Neural crest cell (in vitro differentiated cells): ENCODE results near the gene TAS2R3. TPM values are rescaled to one million over a fixed set of nuclear protein-coding genes. Genes with fewer than 3 reads are reported as not detected.

Experiments used
- DNase-seq: peaks from one replicate; pipeline ENCODE4 v3.0.0; 2021; ENCODE audit warnings: low read depth, mixed read lengths, low spot score
- H3K27ac Mint-ChIP-seq: one replicate; pipeline ENCODE4 v1.8.0; 2021; ENCODE audit warnings: mild to moderate bottlenecking, mixed read lengths; ENCODE audit not compliant: unreplicated experiment
- H3K27me3 Mint-ChIP-seq: 2 replicates; pipeline ENCODE4 v1.8.0; 2021; ENCODE audit warnings: low read depth, mild to moderate bottlenecking, mixed read lengths
- H3K36me3 Mint-ChIP-seq: 2 replicates; pipeline ENCODE4 v1.8.0; 2021; ENCODE audit warnings: low read depth, mild to moderate bottlenecking, mixed read lengths
- H3K4me1 Mint-ChIP-seq: 2 replicates; pipeline ENCODE4 v1.8.0; 2021; ENCODE audit warnings: mixed read lengths
- H3K4me3 Mint-ChIP-seq: one replicate; pipeline ENCODE4 v1.8.0; 2021; ENCODE audit warnings: mild to moderate bottlenecking, mixed read lengths
- H3K9me3 Mint-ChIP-seq: 2 replicates; pipeline ENCODE4 v1.8.0; 2021; ENCODE audit warnings: mixed read lengths
- CTCF ChIP-seq: fragments of 200-600 bp; sonication (generic); conservative IDR thresholded peaks from 2 replicates; pipeline ENCODE4 v1.5.0; 2021; ENCODE audit warnings: antibody characterized with exemption, mild to moderate bottlenecking
- long read RNA-seq: library from polyadenylated mRNA; unstranded; transcript quantifications from one replicate; pipeline ENCODE4 v2.0.0, GENCODE V29; 2020
- total RNA-seq: library from RNA; stranded (reverse); gene quantifications from 2 replicates; pipeline ENCODE4 v1.2.1, GENCODE V29; 2021

The TAS2R3 gene
- 1.8 and 2.2 TPM in 2 replicates for total RNA-seq
- long read RNA-seq = 0 reads

- TF ChIP-seq CTCF = no peak
- Mint-ChIP-seq H3K4me1 (no peaks in the 10 kb centered on the region), H3K27ac (no peak within 1 kb of the TSS), H3K4me3 (no peak within 1 kb of the TSS), H3K27me3 (no peaks in the 10 kb centered on the region), H3K9me3 (no peaks in the 10 kb centered on the region), H3K36me3 (peaks cover 40% of the 10 kb centered on the region)
- no peak for DNase-seq
Observed at GRCh38 chr7:141763797-141764196, at the start of gene TAS2R3. TSS of gene TAS2R3 (plus strand) at chr7:141764097. CDS start at chr7:141764159, 62 bp downstream.

GRCh38 chr7:141714571-141714970 lies 49.3 kb upstream of the TAS2R3 start:
- Mint-ChIP-seq H3K36me3 (peaks cover 3% of the 10 kb centered on the region), H3K27me3 (peaks cover 17% of the 10 kb centered on the region), H3K27ac (no peak overlapping the region), H3K9me3 (no peaks in the 10 kb centered on the region), H3K4me1 (no peaks in the 10 kb centered on the region), H3K4me3 (no peak overlapping the region)
- TF ChIP-seq CTCF = no peak
- no peak for DNase-seq

GRCh38 chr7:141715018-141715417 lies 48.9 kb upstream of the TAS2R3 start:
- Mint-ChIP-seq H3K4me3 (no peak overlapping the region), H3K27ac (no peak overlapping the region), H3K27me3 (peaks cover 17% of the 10 kb centered on the region), H3K36me3 (peaks cover 3% of the 10 kb centered on the region), H3K4me1 (no peaks in the 10 kb centered on the region), H3K9me3 (no peaks in the 10 kb centered on the region)
- TF ChIP-seq CTCF = no peak
- no peak for DNase-seq

- DNase-seq = no peak
- H3K9me3 Mint-ChIP-seq = no peaks in the 10 kb centered on the region
Observed at GRCh38 chr7:141715794-141716689, 47.9 kb upstream of the TAS2R3 start.

GRCh38 chr7:141717450-141717849 lies 46.4 kb upstream of the TAS2R3 start:
- peaks cover 17% of the 10 kb centered on the region for H3K27me3 Mint-ChIP-seq
- no peak overlapping the region for H3K27ac Mint-ChIP-seq
- no peaks in the 10 kb centered on the region for H3K36me3 Mint-ChIP-seq
- H3K4me3 Mint-ChIP-seq = no peak overlapping the region
- no peaks in the 10 kb centered on the region for H3K4me1 Mint-ChIP-seq
- no peaks in the 10 kb centered on the region for H3K9me3 Mint-ChIP-seq
- no peak for TF ChIP-seq CTCF
- no peak for DNase-seq

More at GRCh38 chr7:141715794-141716689, 47.9 kb upstream of the TAS2R3 start:
- Mint-ChIP-seq H3K36me3 (peaks cover under 1% of the 10 kb centered on the region), H3K4me1 (no peaks in the 10 kb centered on the region), H3K4me3 (no peak overlapping the region), H3K27me3 (peaks cover 17% of the 10 kb centered on the region), H3K27ac (no peak overlapping the region)
- no peak for TF ChIP-seq CTCF
